ENCODE results near the gene TRIP10.

The TRIP10 gene

DNA sequence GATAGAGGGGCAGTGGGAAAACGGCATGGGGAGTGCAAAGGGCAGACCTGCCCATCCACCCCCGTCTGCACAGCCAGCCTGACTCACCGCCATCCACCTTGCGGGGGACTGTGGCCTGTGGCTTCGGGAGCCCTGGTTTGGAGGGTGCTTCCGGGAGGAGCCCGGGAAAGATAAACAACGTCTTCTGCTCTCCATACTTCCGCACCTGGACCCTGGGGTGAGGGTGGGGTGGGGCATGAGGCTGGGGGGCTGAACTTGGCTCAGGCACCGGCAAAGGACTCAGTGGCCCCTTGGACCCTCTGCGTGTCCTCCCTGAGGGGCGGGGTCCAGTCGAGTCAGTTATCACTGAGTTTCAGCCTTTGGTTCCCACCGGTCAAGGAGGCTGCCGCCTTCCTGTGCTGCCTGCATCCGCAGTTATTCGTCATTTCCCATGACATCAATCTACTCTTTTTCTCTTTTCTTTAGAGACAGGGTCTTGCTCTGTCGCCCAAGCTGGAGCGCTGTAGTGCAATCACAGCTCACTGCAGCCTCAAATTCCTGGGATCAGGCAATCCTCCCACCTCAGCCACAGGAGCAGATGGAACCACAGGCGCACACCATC, 5.3 kb upstream of the TRIP10 start:
- peaks cover 14 to 49% (median 35%) of the 10 kb centered on the region in 3 donors for H3K36me3 ChIP-seq
- H3K4me1 ChIP-seq: peaks cover 0 to 29% (median 23%) of the 10 kb centered on the region in 4 donors
- intact Hi-C loops (cut with DNase I; ENCODE audit: low total_unique reads): loop anchor here (10.0 kb wide), 2 partner anchors 131 to 359 kb away; partner anchors contain the start of genes ALKBH7 and PSPN
- H3K4me3 ChIP-seq: no peak overlapping the region
- DNase-seq: no peak
- H3K27me3 ChIP-seq: no peaks in the 10 kb centered on the region
- H3K27ac ChIP-seq: no peak overlapping the region
- H3K9me3 ChIP-seq: no peaks in the 10 kb centered on the region
- TF ChIP-seq CTCF (IDR thresholded peaks at IDR 0.05): no peak

DNA sequence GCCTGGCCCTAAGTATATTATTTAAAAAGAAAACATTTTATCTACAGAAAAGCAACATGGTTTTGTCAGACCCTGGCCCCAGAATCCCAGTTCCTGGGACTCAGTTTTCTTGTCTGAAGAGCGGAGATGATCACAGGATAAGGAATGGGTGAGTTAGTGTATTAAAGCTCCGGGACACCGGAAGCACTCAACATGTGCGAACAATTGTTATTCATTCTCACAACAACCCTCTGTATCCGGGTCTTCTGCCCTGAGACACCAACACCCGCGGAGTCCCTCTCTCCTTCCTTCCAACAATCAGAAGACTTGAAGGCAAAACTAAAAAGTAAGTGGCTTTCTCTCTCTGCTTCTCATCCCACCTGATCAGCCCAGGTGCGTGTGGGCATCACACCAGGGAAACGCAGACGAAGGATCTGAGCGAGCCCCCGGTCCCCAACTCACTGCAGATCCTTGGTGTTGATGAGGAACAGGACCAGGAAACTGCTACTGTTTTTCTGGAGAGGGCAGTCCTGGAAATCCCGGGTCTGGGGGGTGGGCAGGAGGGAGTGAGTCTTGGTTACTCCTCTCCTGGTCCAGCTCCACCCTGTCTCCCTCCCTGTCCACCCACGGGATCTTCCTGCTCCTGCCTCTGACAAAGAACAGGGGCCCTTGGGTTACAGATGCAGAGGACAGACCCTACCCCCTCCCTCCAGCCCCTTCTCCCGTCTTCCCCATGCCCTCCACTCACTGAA, 4.1 kb upstream of the TRIP10 start:
- Histone ChIP-seq H3K9me3 (no peaks in the 10 kb centered on the region), H3K36me3 (peaks cover 14 to 41% (median 32%) of the 10 kb centered on the region in 3 donors), H3K4me3 (no peak overlapping the region), H3K4me1 (peaks cover 0 to 30% (median 23%) of the 10 kb centered on the region in 4 donors), H3K27ac (peak overlapping the region in 1 of 2 donors; percentile 90), H3K27me3 (no peaks in the 10 kb centered on the region)
- no peak for DNase-seq
- intact Hi-C loops (cut with DNase I; ENCODE audit: low total_unique reads): loop anchor here (10.0 kb wide), 2 partner anchors 129 to 361 kb away; partner anchors contain the start of genes ALKBH7 and PSPN
- no peak for TF ChIP-seq CTCF (IDR thresholded peaks at IDR 0.05)

GRCh38 chr19:6736169-6736916, 3.1 kb upstream of the TRIP10 start:
- intact Hi-C loops (cut with DNase I; ENCODE audit: low total_unique reads): loop anchor here (10.0 kb wide), 2 partner anchors 128 to 362 kb away; partner anchors contain the start of genes ALKBH7 and PSPN

DNA sequence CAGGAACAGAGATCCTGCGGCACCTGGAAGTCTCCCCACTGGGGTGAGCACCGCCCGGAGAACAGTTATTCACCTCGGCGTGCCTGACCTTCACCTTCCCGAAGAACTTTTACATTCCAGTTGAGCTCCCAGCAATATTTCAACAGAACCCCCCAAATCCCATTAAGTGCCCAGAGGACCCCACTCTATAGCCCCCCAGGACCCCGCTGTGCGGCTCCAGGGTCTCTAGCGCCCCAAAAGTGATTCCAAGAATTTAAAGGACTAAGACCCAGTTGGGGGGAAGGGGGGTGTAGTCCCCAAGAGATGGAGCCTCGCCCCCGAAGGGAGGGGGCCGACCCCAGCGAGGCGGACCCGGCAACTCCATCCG, 2.6 kb upstream of the TRIP10 start:
- H3K4me1 ChIP-seq: peaks cover 0 to 40% (median 31%) of the 10 kb centered on the region in 4 donors
- intact Hi-C loops (cut with DNase I; ENCODE audit: low total_unique reads): loop anchor here (10.0 kb wide), 2 partner anchors 128 to 362 kb away; partner anchors contain the start of genes ALKBH7 and PSPN

More at GRCh38 chr19:6736169-6736916, 3.1 kb upstream of the TRIP10 start:
- Histone ChIP-seq H3K27ac (peak overlapping the region; percentile 90 to 97), H3K36me3 (peaks cover 14 to 32% (median 25%) of the 10 kb centered on the region in 3 donors), H3K4me1 (peaks cover 0 to 35% (median 25%) of the 10 kb centered on the region in 4 donors), H3K27me3 (no peaks in the 10 kb centered on the region), H3K9me3 (no peaks in the 10 kb centered on the region), H3K4me3 (peak overlapping the region; percentile 78 to 95)
- peak; percentile 82 to 89 for DNase-seq
- peak; percentile 50 to 59 for TF ChIP-seq CTCF (IDR thresholded peaks at IDR 0.05)

More for the DNA sequence above, 2.6 kb upstream of the TRIP10 start:
- no peak for DNase-seq
- Histone ChIP-seq H3K9me3 (no peaks in the 10 kb centered on the region), H3K4me3 (peak overlapping the region; percentile 78 to 95), H3K36me3 (peaks cover 11 to 27% (median 19%) of the 10 kb centered on the region in 3 donors), H3K27ac (peak overlapping the region; percentile 90 to 97), H3K27me3 (no peaks in the 10 kb centered on the region)
- no peak for TF ChIP-seq CTCF (IDR thresholded peaks at IDR 0.05)

Measured in tibial artery (tissue), 4 donors.